Right renal cortex interstitium (tissue), 3 donors: ENCODE data around the gene ZDHHC3. TPM values are rescaled to one million over a fixed set of nuclear protein-coding genes. Genes with fewer than 3 reads are reported as not detected.

Experiments
- DNase-seq, 3 donors: peaks; one replicate each; pipeline ENCODE4 v3.0.0-alpha.2; 2013; ENCODE audit warnings: low read depth in 3 of 3, low spot score in 2 of 3
- polyA plus RNA-seq, 3 donors: library from polyadenylated mRNA; unstranded; fragments of 120-200 nt; gene quantifications; one replicate each; pipeline ENCODE4 v1.2.1, GENCODE V29; 2013; ENCODE audit not compliant: insufficient read length in 3 of 3

ZDHHC3 gene
- polyA plus RNA-seq, 3 donors, result 76.1 to 81.4 (median 80.0) TPM

DNA sequence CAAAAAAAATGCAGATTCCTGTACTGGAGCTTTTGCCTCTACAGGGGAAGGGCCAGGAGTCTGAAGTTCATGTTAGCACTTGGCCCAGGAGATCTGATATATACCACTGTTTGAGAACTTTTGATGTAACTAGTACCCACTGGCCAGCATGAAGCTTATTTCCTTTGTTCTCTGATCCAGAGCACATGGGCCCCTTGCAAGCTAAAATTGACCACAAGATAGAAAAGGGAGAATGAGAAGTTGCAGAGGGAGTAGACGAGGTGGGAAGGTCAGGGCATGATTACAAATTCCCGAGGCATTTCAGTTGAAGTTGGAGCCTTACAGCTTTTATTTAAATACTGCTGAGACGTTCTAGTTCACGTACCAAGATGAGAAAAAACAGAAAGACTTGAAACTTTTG, 73.3 kb downstream of the ZDHHC3 start:
- DNase-seq, result no peak

GRCh38 chr3:44899683-44900367, 76.1 kb downstream of the ZDHHC3 start:
- DNase-seq, result no peak

DNA sequence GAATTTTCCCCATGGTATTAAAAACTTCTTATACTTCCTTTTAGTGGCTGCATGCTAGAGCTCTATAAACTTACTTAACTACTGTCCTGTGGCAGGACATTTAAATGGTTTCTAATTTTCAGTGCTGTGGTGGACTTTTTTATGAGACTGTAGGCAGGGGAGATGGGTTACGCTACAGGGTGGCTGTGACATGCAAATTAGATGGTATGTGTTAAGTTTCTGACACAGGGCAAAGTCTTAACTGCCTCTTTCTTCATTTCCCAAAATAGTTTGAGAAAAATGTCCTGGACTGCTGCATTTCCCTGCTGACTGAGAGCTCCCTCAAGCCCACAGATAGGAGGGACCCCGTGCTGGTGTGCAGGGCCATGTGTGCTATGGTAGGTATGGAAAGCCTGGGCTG, 79.5 kb downstream of the ZDHHC3 start:
- no peak for DNase-seq

GRCh38 chr3:44894485-44894884, 81.5 kb downstream of the ZDHHC3 start:
- DNase-seq, result no peak

GRCh38 chr3:44893097-44893496, 82.9 kb downstream of the ZDHHC3 start:
- DNase-seq, result no peak

GRCh38 chr3:44892689-44893088, 83.3 kb downstream of the ZDHHC3 start:
- DNase-seq, result no peak

DNA sequence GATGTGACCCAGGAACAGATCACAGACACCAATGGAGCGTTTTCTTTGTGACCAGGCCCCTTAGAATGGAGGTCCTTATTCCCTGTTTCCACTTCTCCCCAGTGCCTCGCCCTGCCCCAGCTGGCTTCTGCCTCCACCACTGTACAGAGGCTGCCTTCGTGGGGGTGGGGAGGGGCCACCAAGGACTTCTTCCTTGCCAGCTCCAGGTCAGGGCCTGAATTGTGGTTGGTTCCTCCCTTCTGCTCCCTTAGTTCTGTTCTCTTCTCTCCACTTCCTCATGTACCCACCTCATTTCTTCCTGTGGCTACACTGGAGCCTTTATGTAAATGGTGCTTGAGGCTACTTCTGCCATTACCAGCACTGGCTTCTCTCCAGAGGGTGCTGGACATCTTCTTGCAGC, 85.1 kb downstream of the ZDHHC3 start:
- DNase-seq, result no peak

- DNase-seq, result no peak
Measured at GRCh38 chr3:44890258-44890657, 85.7 kb downstream of the ZDHHC3 start.

- DNase-seq, result no peak
Measured at GRCh38 chr3:44887101-44887500, 88.9 kb downstream of the ZDHHC3 start.

GRCh38 chr3:44886561-44886960, 89.4 kb downstream of the ZDHHC3 start:
- DNase-seq, result no peak

GRCh38 chr3:44885618-44886017, 90.4 kb downstream of the ZDHHC3 start:
- DNase-seq, result no peak

DNA sequence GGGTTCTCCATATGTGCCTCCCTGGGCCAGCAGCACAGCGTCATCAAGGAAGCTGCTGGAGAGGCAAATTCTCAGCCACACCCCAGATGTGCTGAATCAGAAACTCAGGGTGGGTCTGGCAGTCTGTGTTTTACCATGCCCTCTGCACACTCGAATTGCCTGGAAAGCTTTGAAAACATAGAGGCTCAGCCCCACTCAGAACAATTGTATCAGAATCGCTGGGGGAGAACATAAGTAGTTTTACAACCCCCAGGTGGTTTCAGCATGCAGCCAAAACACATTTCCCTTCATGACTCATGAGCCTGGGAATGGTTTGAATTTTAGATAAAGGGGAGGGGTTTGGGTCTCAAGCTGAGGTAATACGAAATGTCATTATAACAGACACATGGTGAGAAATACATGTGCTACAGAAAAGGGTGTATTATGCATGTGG, 92.0 kb downstream of the ZDHHC3 start:
- no peak for DNase-seq

GRCh38 chr3:44883213-44883955, 92.6 kb downstream of the ZDHHC3 start:
- no peak for DNase-seq

- no peak for DNase-seq
Measured at GRCh38 chr3:44880284-44880683, 95.7 kb downstream of the ZDHHC3 start.

DNA sequence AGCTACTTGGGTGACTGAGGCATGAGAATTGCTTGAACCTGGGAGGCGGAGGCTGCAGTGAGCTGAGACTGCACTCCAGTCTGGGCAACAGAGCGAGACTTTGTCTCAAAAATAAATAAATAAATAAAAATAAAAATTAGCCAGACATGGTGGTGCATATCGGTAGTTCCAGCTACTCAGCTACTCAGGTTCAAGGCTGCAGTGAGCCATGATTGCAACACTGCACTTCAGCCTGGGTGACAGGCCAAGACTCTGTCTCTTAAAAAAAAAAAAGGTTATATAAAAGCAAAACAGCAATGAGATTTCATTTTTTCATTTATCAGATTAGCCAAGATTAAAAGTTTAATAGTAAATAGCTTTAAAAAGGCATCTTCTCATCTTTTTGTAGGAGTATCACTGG, 98.6 kb downstream of the ZDHHC3 start:
- no peak for DNase-seq

DNA sequence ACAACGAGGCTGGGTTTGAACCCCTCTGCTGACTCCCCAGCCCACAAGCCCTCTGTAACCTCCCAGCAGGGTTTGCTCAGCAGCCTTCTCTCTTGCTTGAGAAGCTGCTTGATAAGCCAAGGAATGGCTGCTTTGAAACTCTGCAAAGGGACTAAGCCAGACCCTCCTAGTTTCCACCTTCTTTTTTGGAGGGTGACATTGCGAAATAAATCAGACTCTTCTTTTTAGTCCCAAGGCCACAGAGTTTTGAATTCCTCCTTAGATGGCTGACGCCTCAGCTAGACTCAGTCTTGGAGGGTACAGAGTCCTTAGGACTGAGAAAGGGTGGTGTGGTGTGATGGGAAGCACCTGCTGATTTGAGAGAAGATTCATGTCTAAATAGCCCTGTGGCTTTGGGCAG, 100.4 kb downstream of the ZDHHC3 start:
- DNase-seq, result no peak

Other genes with a start within 250 kb of the ZDHHC3 start
- gene ZNF501, start 246.5 kb downstream of the ZDHHC3 start, polyA plus RNA-seq, result 10 to 100 TPM; 12.2 to 13.5 (median 13.2) TPM
- 10 to 100 TPM; 54.7 to 71.4 (median 61.1) TPM for gene KIAA1143, start 214.6 kb downstream of the ZDHHC3 start, polyA plus RNA-seq
- gene KIF15, start 214.4 kb downstream of the ZDHHC3 start, polyA plus RNA-seq, result 10 to 100 TPM; 25.8 to 30.2 (median 27.5) TPM
- 10 to 100 TPM; 27.6 to 30.9 (median 30.1) TPM for gene TMEM42, start 114.3 kb downstream of the ZDHHC3 start, polyA plus RNA-seq
- under 1 TPM; 0.06 to 0.11 (median 0.07) TPM for gene TGM4, start 101.6 kb downstream of the ZDHHC3 start, polyA plus RNA-seq
- 10 to 100 TPM; 49.5 to 51.7 (median 51.5) TPM for gene EXOSC7, start 70 bp upstream of the ZDHHC3 start, polyA plus RNA-seq
- 10 to 100 TPM; 19.9 to 22.8 (median 20.9) TPM for gene CLEC3B, start 50.1 kb upstream of the ZDHHC3 start, polyA plus RNA-seq
- gene CDCP1, start 170.2 kb upstream of the ZDHHC3 start, polyA plus RNA-seq, result 1 to 10 TPM in 2 of 3 donors, under 1 TPM in 1; 0.89 to 1.8 (median 1.1) TPM